H1 (cell line): Measurements from ENCODE around the gene TCEANC. TPM values are rescaled to one million over a fixed set of nuclear protein-coding genes. Genes with fewer than 3 reads are reported as not detected.

Experiments
- CTCF ChIA-PET: fragments of 300-600 bp; sonication (Branson Sonifier 250); formaldehyde crosslinking; loops from one replicate; lab custom pipeline; 2021; ENCODE audit not compliant: partially characterized antibody; lab: Charles Lee
- POLR2A ChIA-PET: fragments of 300-600 bp; sonication (Branson Sonifier 250); formaldehyde crosslinking; loops from one replicate; lab custom pipeline; 2021; ENCODE audit warnings: inconsistent platforms; ENCODE audit not compliant: partially characterized antibody; lab: Charles Lee
- DNase-seq, 2 experiments: peaks; one replicate each; pipeline versions ENCODE4 v3.0.0 to v3.0.0-alpha.2; 2010 to 2022; ENCODE audit warnings: low spot score in 2 of 2, low read depth in 1 of 2, mixed read lengths in 1 of 2
- FAIRE-seq: peaks from 2 replicates; lab custom pipeline; 2011; peaks lifted over from hg19 to GRCh38; lab: Jason Lieb, UNC
- H2AFZ ChIP-seq: 2 replicates; pipeline ENCODE4 v1.8.1; 2012; ENCODE audit warnings: low read length, inconsistent platforms
- H2AK5ac ChIP-seq: 2 replicates; pipeline ENCODE4 v1.6.1; 2013; ENCODE audit warnings: low read depth, low read length
- H2BK120ac ChIP-seq: replicated peaks from 2 replicates; pipeline ENCODE3; 2013; ENCODE audit warnings: low read depth, low read length, inconsistent platforms
- H2BK12ac ChIP-seq: 2 replicates; pipeline ENCODE4 v1.6.1; 2013; ENCODE audit warnings: low read depth, low read length
- H2BK15ac ChIP-seq: 2 replicates; pipeline ENCODE4 v1.6.1; 2013; ENCODE audit warnings: low read length
- H2BK20ac ChIP-seq: 2 replicates; pipeline ENCODE4 v1.6.1; 2013; ENCODE audit warnings: low read length
- H2BK5ac ChIP-seq: 2 replicates; pipeline ENCODE4 v1.6.1; 2013; ENCODE audit warnings: low read depth, low read length
- H3K14ac ChIP-seq: 2 replicates; pipeline ENCODE4 v1.6.1; 2013; ENCODE audit warnings: inconsistent platforms; ENCODE audit not compliant: insufficient read length
- H3K18ac ChIP-seq: 2 replicates; pipeline ENCODE4 v1.6.1; 2013; ENCODE audit warnings: low read length; ENCODE audit errors: extremely low read depth
- H3K23ac ChIP-seq: 2 replicates; pipeline ENCODE4 v1.6.1; 2013; ENCODE audit warnings: inconsistent platforms; ENCODE audit not compliant: insufficient read length
- H3K23me2 ChIP-seq: 2 replicates; pipeline ENCODE4 v1.6.1; 2013; ENCODE audit warnings: low read depth, low read length
- H3K27ac ChIP-seq: 2 replicates; pipeline ENCODE4 v1.6.1; 2011; ENCODE audit warnings: low read depth, low read length, inconsistent platforms
- H3K27me3 ChIP-seq, 4 experiments: replicated peaks in 1 of 4; 1 replicate in 1 of 4; 2 replicates in 3 of 4; pipeline versions ENCODE4 v1.6.1 to v1.8.1; 2011 to 2013; ENCODE audit warnings: low read length in 3 of 4, mild to moderate bottlenecking in 3 of 4, inconsistent platforms in 2 of 4, mixed read lengths in 2 of 4, moderate library complexity in 1 of 4; ENCODE audit not compliant: control insufficient read depth in 3 of 4, insufficient read depth in 3 of 4; ENCODE audit errors: extremely low read depth in 1 of 4
- H3K36me3 ChIP-seq, 4 experiments: 2 replicates each; pipeline versions ENCODE4 v1.6.1 to v1.8.1; 2011 to 2013; ENCODE audit warnings: mild to moderate bottlenecking in 4 of 4, low read length in 3 of 4, moderate library complexity in 2 of 4, control low read depth in 1 of 4, inconsistent platforms in 1 of 4; ENCODE audit not compliant: insufficient read depth in 4 of 4, control insufficient read depth in 2 of 4
- H3K4ac ChIP-seq: replicated peaks from 2 replicates; pipeline ENCODE3; 2013; ENCODE audit warnings: low read length, low read depth, mixed read lengths, inconsistent platforms; ENCODE audit not compliant: insufficient read length
- H3K4me1 ChIP-seq, 4 experiments: replicated peaks in 1 of 4; 1 replicate in 1 of 4; 2 replicates in 3 of 4; pipeline versions ENCODE4 v1.6.1 to v1.8.1; 2011 to 2013; ENCODE audit warnings: low read length in 3 of 4, inconsistent platforms in 2 of 4, mixed read lengths in 1 of 4; ENCODE audit not compliant: insufficient read depth in 4 of 4, control insufficient read depth in 3 of 4
- H3K4me2 ChIP-seq, 2 experiments: 2 replicates each; pipeline versions ENCODE4 v1.6.1 to v1.8.1; 2011 to 2013; ENCODE audit warnings: low read depth in 2 of 2, low read length in 2 of 2, control low read depth in 1 of 2, inconsistent platforms in 1 of 2, mild to moderate bottlenecking in 1 of 2; ENCODE audit not compliant: insufficient read depth in 1 of 2
- H3K4me3 ChIP-seq, 4 experiments: fragments of 200-600, 300-600 bp in 1 of 4; sonication (generic), shearing (Covaris generic), sonication (Bioruptor Twin) in 1 of 4; 2 replicates each; pipeline versions ENCODE4 v1.5.1 to v1.8.1; 2011 to 2016; ENCODE audit warnings: low read length in 4 of 4, low read depth in 3 of 4, control low read depth in 2 of 4, inconsistent platforms in 2 of 4, mild to moderate bottlenecking in 2 of 4, mixed read lengths in 1 of 4, moderate library complexity in 1 of 4; ENCODE audit not compliant: insufficient read depth in 2 of 4; ENCODE audit errors: extremely low read depth in 1 of 4
- H3K56ac ChIP-seq: replicated peaks from 2 replicates; pipeline ENCODE3; 2013; ENCODE audit warnings: low read depth, mild to moderate bottlenecking, mixed read lengths, low read length, inconsistent platforms; ENCODE audit not compliant: insufficient read length
- H3K79me1 ChIP-seq: 2 replicates; pipeline ENCODE4 v1.6.1; 2013; ENCODE audit warnings: low read depth, low read length, control low read depth
- H3K79me2 ChIP-seq, 2 experiments: 2 replicates each; pipeline versions ENCODE4 v1.6.1 to v1.8.1; 2012 to 2013; ENCODE audit warnings: low read length in 2 of 2, mild to moderate bottlenecking in 2 of 2, inconsistent platforms in 1 of 2; ENCODE audit not compliant: insufficient read depth in 2 of 2, control insufficient read depth in 1 of 2
- H3K9ac ChIP-seq, 4 experiments: replicated peaks in 1 of 4; 1 replicate in 1 of 4; 2 replicates in 3 of 4; pipeline versions ENCODE4 v1.6.1 to v1.8.1; 2011 to 2013; ENCODE audit warnings: low read depth in 3 of 4, low read length in 3 of 4, control low read depth in 2 of 4, mild to moderate bottlenecking in 2 of 4, moderate library complexity in 2 of 4, inconsistent platforms in 1 of 4; ENCODE audit errors: extremely low read depth in 1 of 4
- H3K9me3 ChIP-seq, 2 experiments: 2 replicates each; pipeline versions ENCODE4 v1.6.1 to v1.8.1; 2012 to 2013; ENCODE audit warnings: mild to moderate bottlenecking in 2 of 2, moderate library complexity in 2 of 2, control low read depth in 1 of 2, inconsistent platforms in 1 of 2, low read depth in 1 of 2, low read length in 1 of 2, mixed read lengths in 1 of 2; ENCODE audit not compliant: insufficient read depth in 2 of 2
- H4K20me1 ChIP-seq, 2 experiments: replicated peaks in 1 of 2; 2 replicates each; pipeline versions ENCODE3 to v1.8.1; 2011 to 2013; ENCODE audit warnings: inconsistent platforms in 2 of 2, low read length in 2 of 2, mild to moderate bottlenecking in 1 of 2; ENCODE audit not compliant: insufficient read depth in 2 of 2, control insufficient read depth in 1 of 2
- H4K5ac ChIP-seq: 2 replicates; pipeline ENCODE4 v1.6.1; 2013; ENCODE audit warnings: low read length, low read depth, mixed read lengths, inconsistent platforms; ENCODE audit not compliant: insufficient read length
- H4K8ac ChIP-seq: 2 replicates; pipeline ENCODE4 v1.8.0; 2013; ENCODE audit warnings: mild to moderate bottlenecking, moderate library complexity, low read length, inconsistent platforms; ENCODE audit not compliant: insufficient read depth; ENCODE audit errors: extremely low read depth
- H4K91ac ChIP-seq: replicated peaks from 2 replicates; pipeline ENCODE3; 2013; ENCODE audit warnings: low read length, mixed read lengths, inconsistent platforms; ENCODE audit not compliant: insufficient read length
- ASH2L ChIP-seq: fragments of 200-600, 300-600 bp; sonication (generic); IDR thresholded peaks from one replicate; pipeline ENCODE4 v1.7.1; 2017; ENCODE audit warnings: low read length
- BRCA1 ChIP-seq: IDR thresholded peaks from 2 replicates; pipeline ENCODE4 v1.6.1; 2012; ENCODE audit warnings: low read depth, low read length, improper control_type of control experiment
- CBX5 ChIP-seq: fragments of 300-800, 300-1000 bp; sonication (generic); IDR thresholded peaks from 2 replicates; pipeline ENCODE4 v1.7.1; 2016; ENCODE audit warnings: antibody characterized with exemption, low read length, low read depth
- EGR1 ChIP-seq: IDR thresholded peaks from 2 replicates; pipeline ENCODE4 v1.6.1; 2011; ENCODE audit warnings: low read depth, low read length, borderline replicate concordance
- JUN ChIP-seq: IDR thresholded peaks from 2 replicates; pipeline ENCODE4 v1.6.1; 2011; ENCODE audit warnings: low read depth, mild to moderate bottlenecking, improper control_type of control experiment, low read length
- NANOG ChIP-seq: IDR thresholded peaks from 2 replicates; pipeline ENCODE4 v1.6.1; 2011; ENCODE audit warnings: low read length, low read depth, mild to moderate bottlenecking, inconsistent platforms; ENCODE audit not compliant: insufficient read depth, poor library complexity, severe bottlenecking
- SAP30 ChIP-seq: fragments of 300-600 bp; sonication (generic); IDR thresholded peaks from 2 replicates; pipeline ENCODE4 v1.7.1; 2012; ENCODE audit warnings: low read length, moderate library complexity, mild to moderate bottlenecking, inconsistent platforms; ENCODE audit not compliant: insufficient read depth, insufficient replicate concordance
- SRF ChIP-seq: IDR thresholded peaks from 2 replicates; pipeline ENCODE4 v1.6.1; 2011; ENCODE audit warnings: mild to moderate bottlenecking, low read depth, low read length, moderate library complexity
- TAF7 ChIP-seq: optimal IDR thresholded peaks from 2 replicates; pipeline ENCODE3; 2011; ENCODE audit warnings: low read depth, mild to moderate bottlenecking, inconsistent platforms, low read length, moderate library complexity, borderline replicate concordance
- TCF12 ChIP-seq: IDR thresholded peaks from 2 replicates; pipeline ENCODE4 v1.6.1; 2011; ENCODE audit warnings: low read depth, mild to moderate bottlenecking, low read length
- WGBS, 2 experiments: shearing (Covaris generic) in 1 of 2; methylation state at CpG; one replicate each; pipeline versions ENCODE4 v1.1.6 to v1.1.7; 2013 to 2015; ENCODE audit warnings: low lambda C conversion rate in 2 of 2, mixed read lengths in 2 of 2, inconsistent platforms in 1 of 2, low coverage in 1 of 2, missing lambda C conversion rate in 1 of 2; ENCODE audit not compliant: insufficient replicate concordance in 2 of 2, insufficient coverage in 1 of 2, insufficient read length in 1 of 2; ENCODE audit errors: extremely low coverage in 1 of 2, missing lambda C conversion rate in 1 of 2; 5-methylcytosine and 5-hydroxymethylcytosine counted together
- polyA plus RNA-seq, 7 experiments: library from polyadenylated mRNA; depleted of rRNA in 3 of 7; stranded (reverse) in 5 of 7; unstranded in 2 of 7; fragments of >200 nt in 5 of 7; fragments of 200-250 nt in 2 of 7; gene quantifications; 1 replicate in 5 of 7; 2 replicates in 1 of 7; 4 replicates in 1 of 7; pipeline versions ENCODE4 v1.2.1 to v1.2.3, GENCODE V29; 2011 to 2013; ENCODE audit warnings: missing spikeins in 2 of 7, mixed read lengths in 2 of 7
- total RNA-seq: library from RNA; stranded (reverse); fragmentation: NEBNext Ultra II Directional; extraction: Animal tissue kit (Norgen Biotek cat#: 25700); gene quantifications from 2 replicates; pipeline ENCODE4 v1.2.1, GENCODE V29; 2021
- TF ChIP-seq, protein P1 (sequence below), 3 experiments: IDR thresholded peaks; 1 replicate in 2 of 3; 2 replicates in 1 of 3; pipeline versions ENCODE4 v1.5.1 to v1.6.1; 2011; ENCODE audit warnings: low read length in 3 of 3, mild to moderate bottlenecking in 3 of 3, inconsistent platforms in 2 of 3, low read depth in 1 of 3, moderate library complexity in 1 of 3; ENCODE audit not compliant: insufficient read depth in 1 of 3; ENCODE audit errors: control extremely low read depth in 1 of 3

TCEANC gene
- total and polyA plus RNA-seq, 2 of the 8 experiments (the other 6 are each of a cell fraction or from before 2014, with no cell fraction given): 0.88 to 2.0 TPM

DNA sequence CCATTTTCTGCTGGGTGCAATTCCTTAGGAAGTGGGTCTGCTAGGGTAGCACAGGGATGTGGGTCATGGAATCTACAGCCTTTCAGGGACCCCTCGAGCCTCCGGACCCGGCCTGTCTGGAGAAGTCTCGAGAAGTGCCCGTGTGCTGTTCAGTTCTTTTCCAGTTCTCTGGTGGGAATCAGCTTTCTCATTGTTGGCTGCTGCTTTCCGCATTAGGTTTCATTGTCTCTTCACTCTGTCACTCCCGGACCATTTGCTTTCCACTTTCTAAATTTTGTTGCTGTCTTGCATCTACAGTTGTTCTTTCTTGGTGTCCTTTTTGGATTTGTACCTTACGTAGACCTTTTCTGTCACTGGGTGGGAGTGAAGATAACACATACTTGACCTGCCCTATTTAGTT lies 42.0 kb downstream of the TCEANC start:
- no peak overlapping the region for H3K9ac ChIP-seq
- no peak overlapping the region for H2BK120ac ChIP-seq
- no peak overlapping the region for H3K4ac ChIP-seq
- DNase-seq (no peak), FAIRE-seq (no peak)
- ChIA-PET POLR2A (interaction anchor here (1.5 kb wide), 1 partner anchor 52 kb away, joined by 3 read pairs; no protein-coding TSS in a partner anchor), CTCF (interaction anchor here (0.6 kb wide), 1 partner anchor 1803 kb away, joined by 3 read pairs; no protein-coding TSS in a partner anchor)
- H3K27ac ChIP-seq: no peak overlapping the region
- H2BK5ac ChIP-seq: no peak overlapping the region
- H2BK15ac ChIP-seq: no peak overlapping the region
- H3K79me2 ChIP-seq: peaks cover 4 to 95% of the 10 kb centered on the region in 2 experiments
- H3K14ac ChIP-seq: no peak overlapping the region
- H3K23ac ChIP-seq: no peak overlapping the region
- no peak overlapping the region for H2AK5ac ChIP-seq
- H4K8ac ChIP-seq: no peak overlapping the region
- no peak overlapping the region for H3K18ac ChIP-seq
- H2AFZ ChIP-seq: no peak overlapping the region
- no peak overlapping the region for H3K56ac ChIP-seq
- H3K4me2 ChIP-seq: no peak overlapping the region
- no peak overlapping the region for H4K91ac ChIP-seq
- H4K20me1 ChIP-seq: peaks cover 0 to 16% of the 10 kb centered on the region in 2 experiments
- H3K23me2 ChIP-seq: no peaks in the 10 kb centered on the region
- no peak overlapping the region for H2BK20ac ChIP-seq
- peaks cover 0 to 7% (median 3%) of the 10 kb centered on the region in 4 experiments; a peak in 4 of 7 replicates for H3K4me1 ChIP-seq
- WGBS, 2 experiments: 90% methylated on average over 3 of the region's 8 CpGs; no CpG with 5 or more reads in 1 of the 2 experiments
- H3K27me3 ChIP-seq: no peaks in the 10 kb centered on the region
- H3K9me3 ChIP-seq: no peaks in the 10 kb centered on the region
- no peak overlapping the region for H3K4me3 ChIP-seq
- no peaks in the 10 kb centered on the region; the same call in 1 of the 2 replicates for H3K79me1 ChIP-seq
- no peak overlapping the region for H4K5ac ChIP-seq
- no peak overlapping the region for H2BK12ac ChIP-seq
- no peaks in the 10 kb centered on the region; a peak in 1 of 8 replicates for H3K36me3 ChIP-seq
- no peak for TF ChIP-seq TCF12
- TF ChIP-seq CBX5: no peak
- TF ChIP-seq, protein P1, sequence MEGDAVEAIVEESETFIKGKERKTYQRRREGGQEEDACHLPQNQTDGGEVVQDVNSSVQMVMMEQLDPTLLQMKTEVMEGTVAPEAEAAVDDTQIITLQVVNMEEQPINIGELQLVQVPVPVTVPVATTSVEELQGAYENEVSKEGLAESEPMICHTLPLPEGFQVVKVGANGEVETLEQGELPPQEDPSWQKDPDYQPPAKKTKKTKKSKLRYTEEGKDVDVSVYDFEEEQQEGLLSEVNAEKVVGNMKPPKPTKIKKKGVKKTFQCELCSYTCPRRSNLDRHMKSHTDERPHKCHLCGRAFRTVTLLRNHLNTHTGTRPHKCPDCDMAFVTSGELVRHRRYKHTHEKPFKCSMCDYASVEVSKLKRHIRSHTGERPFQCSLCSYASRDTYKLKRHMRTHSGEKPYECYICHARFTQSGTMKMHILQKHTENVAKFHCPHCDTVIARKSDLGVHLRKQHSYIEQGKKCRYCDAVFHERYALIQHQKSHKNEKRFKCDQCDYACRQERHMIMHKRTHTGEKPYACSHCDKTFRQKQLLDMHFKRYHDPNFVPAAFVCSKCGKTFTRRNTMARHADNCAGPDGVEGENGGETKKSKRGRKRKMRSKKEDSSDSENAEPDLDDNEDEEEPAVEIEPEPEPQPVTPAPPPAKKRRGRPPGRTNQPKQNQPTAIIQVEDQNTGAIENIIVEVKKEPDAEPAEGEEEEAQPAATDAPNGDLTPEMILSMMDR (IDR thresholded peaks at IDR 0.05; ENCODE audit: control extremely low read depth in 1 of 3, insufficient read depth in 1 of 3, low read depth in 1 of 3, low read length in 3 of 3): no peak
- no peak for TF ChIP-seq EGR1
- TF ChIP-seq TAF7: no peak
- no peak for TF ChIP-seq NANOG
- no peak for TF ChIP-seq SRF
- no peak for TF ChIP-seq JUN
- no peak for TF ChIP-seq SAP30
- no peak for TF ChIP-seq BRCA1
- TF ChIP-seq ASH2L: no peak
